HCT116 (cell line): Measurements from ENCODE around the gene MDM2. TPM values are rescaled to one million over a fixed set of nuclear protein-coding genes. Genes with fewer than 3 reads are reported as not detected.

ENCODE experiments used
- ATAC-seq: fragments of 200-7000 bp; cut with Tn5 transposase; 2 replicates; pipeline ENCODE4 v1.9.1; 2020; ENCODE audit warnings: mild to moderate bottlenecking, moderate library complexity
- BruUV-seq: library from RNA; stranded (reverse); fragments of 400-500 nt; replicated peaks from 2 replicates; lab custom pipeline; 2021; lab: Mats Ljungman, UMichigan
- CTCF ChIA-PET: fragments of 300-600 bp; sonication (Branson Sonifier 250); formaldehyde crosslinking; loops from one replicate; lab custom pipeline; 2021; ENCODE audit warnings: antibody characterized with exemption; lab: Charles Lee
- POLR2A ChIA-PET: fragments of 300-600, 350-600 bp; sonication (Branson Sonifier 250); formaldehyde crosslinking; loops from one replicate; lab custom pipeline; 2021; ENCODE audit warnings: antibody characterized with exemption; lab: Charles Lee
- RAD21 ChIA-PET, 2 experiments: fragments of 300-600 bp; sonication (Branson Sonifier 250); formaldehyde crosslinking; loops; one replicate each; lab custom pipeline; 2023; ENCODE audit warnings: low total read pairs in 2 of 2; ENCODE audit not compliant: uncharacterized antibody in 2 of 2, unreplicated experiment in 2 of 2, low non-redundant PET in 1 of 2; lab: Charles Lee
- DNase-seq: peaks from one replicate; pipeline ENCODE4 v3.0.0-alpha.2; 2010; ENCODE audit warnings: low read depth, low spot score
- H2AFZ ChIP-seq: fragments of 200-600 bp; shearing (Covaris generic), sonication (generic); 2 replicates; pipeline ENCODE4 v1.6.1; 2017; ENCODE audit warnings: low read depth, mixed run types, mixed read lengths, antibody characterized with exemption, low read length; ENCODE audit not compliant: poor library complexity, severe bottlenecking
- H3K27ac ChIP-seq: 2 replicates; pipeline ENCODE4 v1.5.1; 2012; ENCODE audit warnings: low read depth, low read length
- H3K27me3 ChIP-seq: fragments of 200-600 bp; sonication (generic); 2 replicates; pipeline ENCODE4 v1.6.1; 2016; ENCODE audit warnings: mixed run types, low read length, mixed read lengths; ENCODE audit not compliant: insufficient read depth
- H3K36me3 ChIP-seq, 2 experiments: fragments of 200-500 bp in 1 of 2; fragments of 200-600 bp in 1 of 2; sonication (Bioruptor generic) in 1 of 2; sonication (generic) in 1 of 2; 2 replicates each; pipeline versions ENCODE4 v1.5.1 to v1.6.1; 2014 to 2016; ENCODE audit warnings: low read length in 2 of 2, inconsistent platforms in 1 of 2, mixed read lengths in 1 of 2, mixed run types in 1 of 2; ENCODE audit not compliant: insufficient read depth in 2 of 2, control insufficient read depth in 1 of 2
- H3K4me1 ChIP-seq, 2 experiments: fragments of 200-600 bp in 1 of 2; sonication (generic) in 1 of 2; 2 replicates each; pipeline versions ENCODE4 v1.5.1 to v1.6.1; 2012 to 2017; ENCODE audit warnings: low read length in 2 of 2, inconsistent platforms in 1 of 2, mild to moderate bottlenecking in 1 of 2, mixed read lengths in 1 of 2, mixed run types in 1 of 2, moderate library complexity in 1 of 2; ENCODE audit not compliant: insufficient read depth in 2 of 2, control insufficient read depth in 1 of 2
- H3K4me2 ChIP-seq: fragments of 200-600 bp; sonication (generic); 2 replicates; pipeline ENCODE4 v1.6.1; 2017; ENCODE audit warnings: mixed run types, low read length, mixed read lengths
- H3K4me3 ChIP-seq, 2 experiments: fragments of 200-600 bp in 1 of 2; sonication (generic) in 1 of 2; replicated peaks in 1 of 2; 2 replicates each; pipeline ENCODE4 v1.5.1; 2011 to 2016; ENCODE audit warnings: low read length in 2 of 2, control low read depth in 1 of 2, low read depth in 1 of 2, mild to moderate bottlenecking in 1 of 2, mixed read lengths in 1 of 2, mixed run types in 1 of 2
- H3K79me2 ChIP-seq: fragments of 200-600 bp; sonication (generic); 2 replicates; pipeline ENCODE4 v1.6.1; 2017; ENCODE audit warnings: mild to moderate bottlenecking, mixed run types, low read length, moderate library complexity, mixed read lengths; ENCODE audit not compliant: insufficient read depth
- H3K9ac ChIP-seq: fragments of 200-600 bp; sonication (generic); 2 replicates; pipeline ENCODE4 v1.6.1; 2016; ENCODE audit warnings: low read length, mixed read lengths
- H3K9me2 ChIP-seq: fragments of 200-600 bp; sonication (generic), shearing (Covaris generic); 2 replicates; pipeline ENCODE4 v1.6.1; 2017; ENCODE audit warnings: mixed run types, mild to moderate bottlenecking, moderate library complexity; ENCODE audit not compliant: insufficient read depth
- H3K9me3 ChIP-seq, 2 experiments: fragments of 200-500 bp in 1 of 2; fragments of 200-600 bp in 1 of 2; sonication (Bioruptor generic) in 1 of 2; sonication (generic) in 1 of 2; 2 replicates each; pipeline ENCODE4 v1.6.1; 2014 to 2017; ENCODE audit warnings: low read length in 2 of 2, mixed read lengths in 2 of 2, inconsistent platforms in 1 of 2, low read depth in 1 of 2, mild to moderate bottlenecking in 1 of 2, mixed run types in 1 of 2, moderate library complexity in 1 of 2; ENCODE audit not compliant: control insufficient read depth in 1 of 2, insufficient read depth in 1 of 2
- H4K20me1 ChIP-seq: fragments of 200-600 bp; sonication (generic), shearing (Covaris generic); 2 replicates; pipeline ENCODE4 v1.6.1; 2017; ENCODE audit warnings: mixed run types, mild to moderate bottlenecking, moderate library complexity; ENCODE audit not compliant: insufficient read depth
- CTCF ChIP-seq, 3 experiments: fragments of 200-600 bp in 1 of 3; sonication (generic) in 1 of 3; IDR thresholded peaks in 2 of 3; conservative IDR thresholded peaks in 1 of 3; 2 replicates each; pipeline ENCODE4 v1.5.1; 2012 to 2017; ENCODE audit warnings: low read depth in 2 of 3, low read length in 2 of 3, antibody characterized with exemption in 1 of 3, borderline replicate concordance in 1 of 3, control low read depth in 1 of 3, mild to moderate bottlenecking in 1 of 3, mixed read lengths in 1 of 3, mixed run types in 1 of 3, moderate library complexity in 1 of 3; ENCODE audit not compliant: insufficient read depth in 1 of 3
- EGR1 ChIP-seq: IDR thresholded peaks from 2 replicates; pipeline ENCODE4 v1.6.1; 2012; ENCODE audit warnings: low read depth
- ELF1 ChIP-seq: IDR thresholded peaks from 2 replicates; pipeline ENCODE4 v1.6.1; 2012; ENCODE audit warnings: low read depth, borderline replicate concordance
- EZH2 ChIP-seq: fragments of 200-600 bp; sonication (generic); IDR thresholded peaks from 2 replicates; pipeline ENCODE4 v1.6.1; 2017; ENCODE audit warnings: antibody characterized with exemption, mixed run types
- EZH2phosphoT487 ChIP-seq: fragments of 200-600 bp; IDR thresholded peaks from 2 replicates; pipeline ENCODE4 v1.6.1; 2018; ENCODE audit warnings: antibody characterized with exemption, borderline replicate concordance
- FOSL1 ChIP-seq: IDR thresholded peaks from 2 replicates; pipeline ENCODE4 v1.6.1; 2012; ENCODE audit warnings: low read depth
- JUND ChIP-seq: IDR thresholded peaks from 2 replicates; pipeline ENCODE4 v1.6.1; 2012
- MAX ChIP-seq: IDR thresholded peaks from 2 replicates; pipeline ENCODE4 v1.6.1; 2012
- POLR2A ChIP-seq: IDR thresholded peaks from 2 replicates; pipeline ENCODE4 v1.7.0; 2011; ENCODE audit warnings: borderline replicate concordance; ENCODE audit not compliant: insufficient read depth, insufficient read length; ENCODE audit errors: extremely low read depth
- POLR2AphosphoS5 ChIP-seq: IDR thresholded peaks from 2 replicates; pipeline ENCODE4 v1.6.1; 2011; ENCODE audit warnings: mild to moderate bottlenecking, low read depth, low read length, moderate library complexity
- RAD21 ChIP-seq: IDR thresholded peaks from 2 replicates; pipeline ENCODE4 v1.6.1; 2012; ENCODE audit warnings: low read depth, mild to moderate bottlenecking
- REST ChIP-seq: IDR thresholded peaks from 2 replicates; pipeline ENCODE4 v1.6.1; 2012; ENCODE audit warnings: low read depth
- SIN3A ChIP-seq: IDR thresholded peaks from 2 replicates; pipeline ENCODE4 v1.6.1; 2012; ENCODE audit warnings: low read depth
- SP1 ChIP-seq: IDR thresholded peaks from 2 replicates; pipeline ENCODE4 v1.6.1; 2012; ENCODE audit warnings: low read depth
- SRF ChIP-seq: IDR thresholded peaks from 2 replicates; pipeline ENCODE4 v1.6.1; 2012; ENCODE audit warnings: low read depth
- TCF7L2 ChIP-seq: IDR thresholded peaks from 2 replicates; pipeline ENCODE4 v1.7.0; 2011; ENCODE audit warnings: borderline replicate concordance, inconsistent platforms; ENCODE audit not compliant: insufficient read depth, insufficient read length; ENCODE audit errors: extremely low read depth
- YY1 ChIP-seq: IDR thresholded peaks from 2 replicates; pipeline ENCODE4 v1.6.1; 2011; ENCODE audit warnings: low read length, low read depth, moderate library complexity, mild to moderate bottlenecking; ENCODE audit not compliant: insufficient replicate concordance; ENCODE audit errors: extremely low read depth
- ZBTB33 ChIP-seq: IDR thresholded peaks from 2 replicates; pipeline ENCODE4 v1.6.1; 2011; ENCODE audit warnings: mild to moderate bottlenecking, low read length, moderate library complexity; ENCODE audit not compliant: insufficient replicate concordance; ENCODE audit errors: extremely low read depth
- intact Hi-C: fragments of 100-400 bp; cut with micrococcal nuclease; formaldehyde crosslinking; loops from 2 replicates; pipeline ENCODE4 v1.10.0; 2022
- total RNA-seq: library from RNA; stranded (reverse); gene quantifications from one replicate; pipeline ENCODE4 v1.2.1, GENCODE V29; 2021; ENCODE audit not compliant: unreplicated experiment

MDM2 gene
- total RNA-seq, 1 experiment from 2014 or later = 170 TPM

GRCh38 chr12:68815928-68816800, 8.2 kb downstream of the MDM2 start:
- RAD21 ChIA-PET = no interaction called here
- Histone ChIP-seq H4K20me1 (peaks cover 4% of the 10 kb centered on the region; the same call in 1 of the 2 replicates), H3K4me2 (no peak overlapping the region), H3K4me1 (no peaks in the 10 kb centered on the region), H3K27ac (no peak overlapping the region), H3K9ac (no peak overlapping the region), H3K9me3 (no peaks in the 10 kb centered on the region), H3K36me3 (peaks cover 36 to 72% of the 10 kb centered on the region in 2 experiments), H3K9me2 (no peaks in the 10 kb centered on the region), H3K79me2 (peaks cover 95% of the 10 kb centered on the region), H3K4me3 (no peak overlapping the region), H2AFZ (no peak overlapping the region), H3K27me3 (no peaks in the 10 kb centered on the region)
- POLR2A ChIA-PET = no interaction called here
- CTCF ChIA-PET = interaction anchor here (0.9 kb wide), 1 partner anchor 14 kb away, joined by 3 read pairs; no protein-coding TSS in a partner anchor
- no TSS peak for BruUV-seq
- DNase-seq = no peak
- ATAC-seq = no peak
- intact Hi-C loops = no loop called here
- TF ChIP-seq RAD21 (no peak), CTCF (IDR thresholded peaks at IDR 0.05 in 2 of 3, conservative IDR thresholded peaks at IDR 0.05 in 1 of 3; ENCODE audit: borderline replicate concordance in 1 of 3, insufficient read depth in 1 of 3, low read depth in 2 of 3, low read length in 2 of 3) (no peak), POLR2AphosphoS5 (no peak), TCF7L2 (no peak), SP1 (no peak), ELF1 (no peak), MAX (no peak), FOSL1 (no peak), POLR2A (no peak), YY1 (no peak), EZH2phosphoT487 (no peak), EGR1 (no peak), ZBTB33 (no peak), REST (no peak), EZH2 (no peak), SIN3A (no peak), SRF (no peak), JUND (no peak)
